Heart left ventricle (tissue), 13 donors: ENCODE measurements around the gene PFN2.

Experiments used
- POLR2A ChIP-seq, 2 donors: fragments of 450-650 bp; IDR thresholded peaks; one replicate each; pipeline ENCODE4 v1.6.1; 2017; ENCODE audit warnings: antibody characterized with exemption in 2 of 2, mild to moderate bottlenecking in 2 of 2, moderate library complexity in 2 of 2
- TF ChIP-seq, protein P1 (sequence below), 12 donors: fragments of 200-600 bp; sonication (generic) in 4 of 12; IDR thresholded peaks; one replicate each; pipeline versions ENCODE4 v1.5.0 to v1.8.0; 2018 to 2022; ENCODE audit warnings: antibody characterized with exemption in 12 of 12, mild to moderate bottlenecking in 5 of 12
- donor health status: ischemic (EF 13 %, LVEDD 7.1; RV severe dilation, severe dysfunction).
- donor health status: DM: no; HTN: yes; CAD: no.
- donor health status: DM: no; HTN: no; CAD: no.
- donor health status: ischemic (EF 25% LVEDD 6.9; RV normal size, moderate dysfunction).
- donor health status: ischemic (EF 25% LVEDD 5.7; RV mildly dilated, moderate dysfunction).
- donor health status: ischemic (EF 35%, LVEDD 5.7; RV mildly dilated, moderate dysfunction).
- donor health status: nonischemic (EF 11% LVEDD 7.7; RV severe dilation, severe dysfunction).
- donor health status: DM: yes; HTN: yes; CAD: no.
- donor health status: PGD.
- donor health status: ischemic (EF 29% LVEDD 5.4; RV normal size, mild dysfunction).
- donor health status: nonischemic (EF 23%, LVEDD 6.1; RV moderate dilation, normal function).

- TF ChIP-seq, protein P1, sequence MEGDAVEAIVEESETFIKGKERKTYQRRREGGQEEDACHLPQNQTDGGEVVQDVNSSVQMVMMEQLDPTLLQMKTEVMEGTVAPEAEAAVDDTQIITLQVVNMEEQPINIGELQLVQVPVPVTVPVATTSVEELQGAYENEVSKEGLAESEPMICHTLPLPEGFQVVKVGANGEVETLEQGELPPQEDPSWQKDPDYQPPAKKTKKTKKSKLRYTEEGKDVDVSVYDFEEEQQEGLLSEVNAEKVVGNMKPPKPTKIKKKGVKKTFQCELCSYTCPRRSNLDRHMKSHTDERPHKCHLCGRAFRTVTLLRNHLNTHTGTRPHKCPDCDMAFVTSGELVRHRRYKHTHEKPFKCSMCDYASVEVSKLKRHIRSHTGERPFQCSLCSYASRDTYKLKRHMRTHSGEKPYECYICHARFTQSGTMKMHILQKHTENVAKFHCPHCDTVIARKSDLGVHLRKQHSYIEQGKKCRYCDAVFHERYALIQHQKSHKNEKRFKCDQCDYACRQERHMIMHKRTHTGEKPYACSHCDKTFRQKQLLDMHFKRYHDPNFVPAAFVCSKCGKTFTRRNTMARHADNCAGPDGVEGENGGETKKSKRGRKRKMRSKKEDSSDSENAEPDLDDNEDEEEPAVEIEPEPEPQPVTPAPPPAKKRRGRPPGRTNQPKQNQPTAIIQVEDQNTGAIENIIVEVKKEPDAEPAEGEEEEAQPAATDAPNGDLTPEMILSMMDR (IDR thresholded peaks at IDR 0.05), result no peak
- TF ChIP-seq POLR2A (IDR thresholded peaks at IDR 0.05), result no peak
Measured at GRCh38 chr3:150015901-150016300, 45.2 kb upstream of the PFN2 start.
